H1 (cell line): ENCODE data around the gene RTCA. TPM values are rescaled to one million over a fixed set of nuclear protein-coding genes. Genes with fewer than 3 reads are reported as not detected.

ENCODE experiments used
- CTCF ChIA-PET: fragments of 300-600 bp; sonication (Branson Sonifier 250); formaldehyde crosslinking; loops from one replicate; lab custom pipeline; 2021; ENCODE audit not compliant: partially characterized antibody; lab: Charles Lee
- POLR2A ChIA-PET: fragments of 300-600 bp; sonication (Branson Sonifier 250); formaldehyde crosslinking; loops from one replicate; lab custom pipeline; 2021; ENCODE audit warnings: inconsistent platforms; ENCODE audit not compliant: partially characterized antibody; lab: Charles Lee
- DNase-seq, 2 experiments: peaks; one replicate each; pipeline versions ENCODE4 v3.0.0 to v3.0.0-alpha.2; 2010 to 2022; ENCODE audit warnings: low spot score in 2 of 2, low read depth in 1 of 2, mixed read lengths in 1 of 2
- FAIRE-seq: peaks from 2 replicates; lab custom pipeline; 2011; peaks lifted over from hg19 to GRCh38; lab: Jason Lieb, UNC
- H2AFZ ChIP-seq: 2 replicates; pipeline ENCODE4 v1.8.1; 2012; ENCODE audit warnings: low read length, inconsistent platforms
- H2AK5ac ChIP-seq: 2 replicates; pipeline ENCODE4 v1.6.1; 2013; ENCODE audit warnings: low read depth, low read length
- H2BK120ac ChIP-seq: replicated peaks from 2 replicates; pipeline ENCODE3; 2013; ENCODE audit warnings: low read depth, low read length, inconsistent platforms
- H2BK12ac ChIP-seq: 2 replicates; pipeline ENCODE4 v1.6.1; 2013; ENCODE audit warnings: low read depth, low read length
- H2BK15ac ChIP-seq: 2 replicates; pipeline ENCODE4 v1.6.1; 2013; ENCODE audit warnings: low read length
- H2BK20ac ChIP-seq: 2 replicates; pipeline ENCODE4 v1.6.1; 2013; ENCODE audit warnings: low read length
- H2BK5ac ChIP-seq: 2 replicates; pipeline ENCODE4 v1.6.1; 2013; ENCODE audit warnings: low read depth, low read length
- H3K14ac ChIP-seq: 2 replicates; pipeline ENCODE4 v1.6.1; 2013; ENCODE audit warnings: inconsistent platforms; ENCODE audit not compliant: insufficient read length
- H3K18ac ChIP-seq: 2 replicates; pipeline ENCODE4 v1.6.1; 2013; ENCODE audit warnings: low read length; ENCODE audit errors: extremely low read depth
- H3K23ac ChIP-seq: 2 replicates; pipeline ENCODE4 v1.6.1; 2013; ENCODE audit warnings: inconsistent platforms; ENCODE audit not compliant: insufficient read length
- H3K23me2 ChIP-seq: 2 replicates; pipeline ENCODE4 v1.6.1; 2013; ENCODE audit warnings: low read depth, low read length
- H3K27ac ChIP-seq: 2 replicates; pipeline ENCODE4 v1.6.1; 2011; ENCODE audit warnings: low read depth, low read length, inconsistent platforms
- H3K27me3 ChIP-seq, 4 experiments: replicated peaks in 1 of 4; 1 replicate in 1 of 4; 2 replicates in 3 of 4; pipeline versions ENCODE4 v1.6.1 to v1.8.1; 2011 to 2013; ENCODE audit warnings: low read length in 3 of 4, mild to moderate bottlenecking in 3 of 4, inconsistent platforms in 2 of 4, mixed read lengths in 2 of 4, moderate library complexity in 1 of 4; ENCODE audit not compliant: control insufficient read depth in 3 of 4, insufficient read depth in 3 of 4; ENCODE audit errors: extremely low read depth in 1 of 4
- H3K36me3 ChIP-seq, 4 experiments: 2 replicates each; pipeline versions ENCODE4 v1.6.1 to v1.8.1; 2011 to 2013; ENCODE audit warnings: mild to moderate bottlenecking in 4 of 4, low read length in 3 of 4, moderate library complexity in 2 of 4, control low read depth in 1 of 4, inconsistent platforms in 1 of 4; ENCODE audit not compliant: insufficient read depth in 4 of 4, control insufficient read depth in 2 of 4
- H3K4ac ChIP-seq: replicated peaks from 2 replicates; pipeline ENCODE3; 2013; ENCODE audit warnings: low read length, low read depth, mixed read lengths, inconsistent platforms; ENCODE audit not compliant: insufficient read length
- H3K4me1 ChIP-seq, 4 experiments: replicated peaks in 1 of 4; 1 replicate in 1 of 4; 2 replicates in 3 of 4; pipeline versions ENCODE4 v1.6.1 to v1.8.1; 2011 to 2013; ENCODE audit warnings: low read length in 3 of 4, inconsistent platforms in 2 of 4, mixed read lengths in 1 of 4; ENCODE audit not compliant: insufficient read depth in 4 of 4, control insufficient read depth in 3 of 4
- H3K4me2 ChIP-seq, 2 experiments: 2 replicates each; pipeline versions ENCODE4 v1.6.1 to v1.8.1; 2011 to 2013; ENCODE audit warnings: low read depth in 2 of 2, low read length in 2 of 2, control low read depth in 1 of 2, inconsistent platforms in 1 of 2, mild to moderate bottlenecking in 1 of 2; ENCODE audit not compliant: insufficient read depth in 1 of 2
- H3K4me3 ChIP-seq, 4 experiments: fragments of 200-600, 300-600 bp in 1 of 4; sonication (generic), shearing (Covaris generic), sonication (Bioruptor Twin) in 1 of 4; 2 replicates each; pipeline versions ENCODE4 v1.5.1 to v1.8.1; 2011 to 2016; ENCODE audit warnings: low read length in 4 of 4, low read depth in 3 of 4, control low read depth in 2 of 4, inconsistent platforms in 2 of 4, mild to moderate bottlenecking in 2 of 4, mixed read lengths in 1 of 4, moderate library complexity in 1 of 4; ENCODE audit not compliant: insufficient read depth in 2 of 4; ENCODE audit errors: extremely low read depth in 1 of 4
- H3K56ac ChIP-seq: replicated peaks from 2 replicates; pipeline ENCODE3; 2013; ENCODE audit warnings: low read depth, mild to moderate bottlenecking, mixed read lengths, low read length, inconsistent platforms; ENCODE audit not compliant: insufficient read length
- H3K79me1 ChIP-seq: 2 replicates; pipeline ENCODE4 v1.6.1; 2013; ENCODE audit warnings: low read depth, low read length, control low read depth
- H3K79me2 ChIP-seq, 2 experiments: 2 replicates each; pipeline versions ENCODE4 v1.6.1 to v1.8.1; 2012 to 2013; ENCODE audit warnings: low read length in 2 of 2, mild to moderate bottlenecking in 2 of 2, inconsistent platforms in 1 of 2; ENCODE audit not compliant: insufficient read depth in 2 of 2, control insufficient read depth in 1 of 2
- H3K9ac ChIP-seq, 4 experiments: replicated peaks in 1 of 4; 1 replicate in 1 of 4; 2 replicates in 3 of 4; pipeline versions ENCODE4 v1.6.1 to v1.8.1; 2011 to 2013; ENCODE audit warnings: low read depth in 3 of 4, low read length in 3 of 4, control low read depth in 2 of 4, mild to moderate bottlenecking in 2 of 4, moderate library complexity in 2 of 4, inconsistent platforms in 1 of 4; ENCODE audit errors: extremely low read depth in 1 of 4
- H3K9me3 ChIP-seq, 2 experiments: 2 replicates each; pipeline versions ENCODE4 v1.6.1 to v1.8.1; 2012 to 2013; ENCODE audit warnings: mild to moderate bottlenecking in 2 of 2, moderate library complexity in 2 of 2, control low read depth in 1 of 2, inconsistent platforms in 1 of 2, low read depth in 1 of 2, low read length in 1 of 2, mixed read lengths in 1 of 2; ENCODE audit not compliant: insufficient read depth in 2 of 2
- H4K20me1 ChIP-seq, 2 experiments: replicated peaks in 1 of 2; 2 replicates each; pipeline versions ENCODE3 to v1.8.1; 2011 to 2013; ENCODE audit warnings: inconsistent platforms in 2 of 2, low read length in 2 of 2, mild to moderate bottlenecking in 1 of 2; ENCODE audit not compliant: insufficient read depth in 2 of 2, control insufficient read depth in 1 of 2
- H4K5ac ChIP-seq: 2 replicates; pipeline ENCODE4 v1.6.1; 2013; ENCODE audit warnings: low read length, low read depth, mixed read lengths, inconsistent platforms; ENCODE audit not compliant: insufficient read length
- H4K8ac ChIP-seq: 2 replicates; pipeline ENCODE4 v1.8.0; 2013; ENCODE audit warnings: mild to moderate bottlenecking, moderate library complexity, low read length, inconsistent platforms; ENCODE audit not compliant: insufficient read depth; ENCODE audit errors: extremely low read depth
- H4K91ac ChIP-seq: replicated peaks from 2 replicates; pipeline ENCODE3; 2013; ENCODE audit warnings: low read length, mixed read lengths, inconsistent platforms; ENCODE audit not compliant: insufficient read length
- EGR1 ChIP-seq: IDR thresholded peaks from 2 replicates; pipeline ENCODE4 v1.6.1; 2011; ENCODE audit warnings: low read depth, low read length, borderline replicate concordance
- KDM1A ChIP-seq: fragments of 200-600, 300-600 bp; sonication (generic); IDR thresholded peaks from 2 replicates; pipeline ENCODE4 v1.7.1; 2016; ENCODE audit warnings: mild to moderate bottlenecking, low read length, borderline replicate concordance
- POLR2A ChIP-seq, 2 experiments: IDR thresholded peaks; 1 replicate in 1 of 2; 2 replicates in 1 of 2; pipeline ENCODE4 v1.6.1; 2011; ENCODE audit warnings: low read depth in 2 of 2, low read length in 2 of 2, mild to moderate bottlenecking in 2 of 2; ENCODE audit errors: control extremely low read depth in 1 of 2
- TEAD4 ChIP-seq: IDR thresholded peaks from 2 replicates; pipeline ENCODE4 v1.6.1; 2012; ENCODE audit warnings: low read depth, low read length, inconsistent platforms, mixed read lengths
- polyA plus RNA-seq, 7 experiments: library from polyadenylated mRNA; depleted of rRNA in 3 of 7; stranded (reverse) in 5 of 7; unstranded in 2 of 7; fragments of >200 nt in 5 of 7; fragments of 200-250 nt in 2 of 7; gene quantifications; 1 replicate in 5 of 7; 2 replicates in 1 of 7; 4 replicates in 1 of 7; pipeline versions ENCODE4 v1.2.1 to v1.2.3, GENCODE V29; 2011 to 2013; ENCODE audit warnings: missing spikeins in 2 of 7, mixed read lengths in 2 of 7
- total RNA-seq: library from RNA; stranded (reverse); fragmentation: NEBNext Ultra II Directional; extraction: Animal tissue kit (Norgen Biotek cat#: 25700); gene quantifications from 2 replicates; pipeline ENCODE4 v1.2.1, GENCODE V29; 2021

RTCA gene
- total and polyA plus RNA-seq, 2 of the 8 experiments (the other 6 are each of a cell fraction or from before 2014, with no cell fraction given) = 13.8 to 31.6 TPM

- ChIA-PET CTCF (interaction anchor here (1.9 kb wide), 1 partner anchor 16 kb away, joined by 5 read pairs; no protein-coding TSS in a partner anchor), POLR2A (interaction anchor here (1.6 kb wide), 1 partner anchor 50 kb away, joined by 4 read pairs; no protein-coding TSS in a partner anchor)
- Histone ChIP-seq H4K20me1 (no peaks in the 10 kb centered on the region), H3K27ac (no peak overlapping the region), H3K4ac (no peak overlapping the region), H3K9me3 (peaks cover 6 to 7% of the 10 kb centered on the region in 2 experiments; a peak in 3 of 4 replicates), H2BK20ac (no peak overlapping the region), H3K9ac (no peak overlapping the region), H4K91ac (no peak overlapping the region), H3K79me1 (no peaks in the 10 kb centered on the region), H3K14ac (no peak overlapping the region), H2BK5ac (no peak overlapping the region), H2BK120ac (no peak overlapping the region), H3K18ac (no peak overlapping the region), H4K5ac (no peak overlapping the region), H3K36me3 (no peaks in the 10 kb centered on the region), H2BK15ac (no peak overlapping the region), H3K4me2 (no peak overlapping the region), H3K4me1 (peaks cover 0 to 4% (median 0%) of the 10 kb centered on the region in 4 experiments; a peak in 1 of 7 replicates), H2BK12ac (no peak overlapping the region), H3K27me3 (no peaks in the 10 kb centered on the region), H4K8ac (no peak overlapping the region), H3K4me3 (no peak overlapping the region), H3K23ac (no peak overlapping the region), H2AK5ac (no peak overlapping the region), H3K23me2 (no peaks in the 10 kb centered on the region), H2AFZ (no peak overlapping the region), H3K79me2 (no peaks in the 10 kb centered on the region), H3K56ac (no peak overlapping the region)
- no peak for FAIRE-seq
- 0 out of 2 replicates have a peak, but pooled peaks have one; percentile 29 for TF ChIP-seq KDM1A
- no peak for TF ChIP-seq TEAD4
- TF ChIP-seq POLR2A (IDR thresholded peaks at IDR 0.05; ENCODE audit: control extremely low read depth in 1 of 2, low read depth in 2 of 2, low read length in 2 of 2) = no peak
- no peak for TF ChIP-seq EGR1
- DNase-seq = no peak
Measured at GRCh38 chr1:100316622-100317021, 50.6 kb downstream of the RTCA start.
